ENCODE data around the gene ASCL1. TPM values are rescaled to one million over a fixed set of nuclear protein-coding genes. Genes with fewer than 3 reads are reported as not detected.

ASCL1 gene
- total RNA-seq, 2 donors from 2014 or later, result not detected

DNA sequence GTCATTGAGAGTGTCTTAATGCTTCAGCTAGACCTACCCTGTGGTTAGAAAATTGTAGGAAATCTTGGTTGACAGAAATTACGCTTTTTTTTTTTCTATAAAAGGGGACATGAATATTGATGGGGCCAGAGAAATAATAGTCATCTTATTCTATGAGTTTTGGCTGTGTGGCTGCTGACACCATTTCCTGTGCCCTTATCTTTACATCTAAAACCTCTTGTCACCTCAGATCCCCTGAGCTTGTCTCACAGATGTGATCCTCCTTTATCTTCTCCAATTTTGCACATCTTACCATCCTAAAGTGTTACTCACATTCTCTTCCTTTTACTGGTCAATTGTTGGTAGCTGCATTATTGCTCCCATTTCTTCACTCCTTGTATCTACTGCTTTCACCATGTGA lies 36.1 kb downstream of the ASCL1 start:
- WGBS, 2 donors, result 50 to 62% methylated on average over 1 of the region's 1 CpG

DNA sequence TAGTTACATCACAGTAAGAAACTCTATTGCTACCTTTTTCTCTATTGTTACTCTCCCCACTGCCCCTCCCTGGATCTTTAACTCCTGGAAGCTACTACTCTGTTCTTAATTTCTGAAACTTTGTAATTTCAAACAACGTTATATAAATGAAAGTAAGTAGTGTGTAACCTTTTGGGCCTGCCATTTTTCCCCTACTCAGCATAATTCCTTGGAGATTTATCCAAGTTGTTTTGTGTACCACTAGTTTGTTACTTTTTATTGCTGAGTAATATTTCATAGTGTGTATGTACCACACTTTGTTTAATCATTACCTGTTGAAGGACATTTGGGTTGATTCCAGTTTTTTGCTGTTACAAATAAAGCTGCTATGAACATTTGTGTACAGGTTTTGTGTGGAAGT lies 37.9 kb downstream of the ASCL1 start:
- Histone ChIP-seq H3K4me1 (no peaks in the 10 kb centered on the region), H3K36me3 (replicated peaks in 1 of 2; ENCODE audit: insufficient read depth in 1 of 2, low read depth in 2 of 2) (no peaks in the 10 kb centered on the region), H3K9me3 (peaks cover 0 to 14% (median 0%) of the 10 kb centered on the region in 3 donors), H3K27ac (no peak overlapping the region), H3K4me3 (no peak overlapping the region), H3K27me3 (no peaks in the 10 kb centered on the region)
- ATAC-seq, result no peak
- intact Hi-C loops (cut with DNase I), result no loop called here
- 54 to 59% methylated on average over 1 of the region's 1 CpG for WGBS, 2 donors
- TF ChIP-seq POLR2A (IDR thresholded peaks at IDR 0.05), result no peak
- TF ChIP-seq, protein P1, sequence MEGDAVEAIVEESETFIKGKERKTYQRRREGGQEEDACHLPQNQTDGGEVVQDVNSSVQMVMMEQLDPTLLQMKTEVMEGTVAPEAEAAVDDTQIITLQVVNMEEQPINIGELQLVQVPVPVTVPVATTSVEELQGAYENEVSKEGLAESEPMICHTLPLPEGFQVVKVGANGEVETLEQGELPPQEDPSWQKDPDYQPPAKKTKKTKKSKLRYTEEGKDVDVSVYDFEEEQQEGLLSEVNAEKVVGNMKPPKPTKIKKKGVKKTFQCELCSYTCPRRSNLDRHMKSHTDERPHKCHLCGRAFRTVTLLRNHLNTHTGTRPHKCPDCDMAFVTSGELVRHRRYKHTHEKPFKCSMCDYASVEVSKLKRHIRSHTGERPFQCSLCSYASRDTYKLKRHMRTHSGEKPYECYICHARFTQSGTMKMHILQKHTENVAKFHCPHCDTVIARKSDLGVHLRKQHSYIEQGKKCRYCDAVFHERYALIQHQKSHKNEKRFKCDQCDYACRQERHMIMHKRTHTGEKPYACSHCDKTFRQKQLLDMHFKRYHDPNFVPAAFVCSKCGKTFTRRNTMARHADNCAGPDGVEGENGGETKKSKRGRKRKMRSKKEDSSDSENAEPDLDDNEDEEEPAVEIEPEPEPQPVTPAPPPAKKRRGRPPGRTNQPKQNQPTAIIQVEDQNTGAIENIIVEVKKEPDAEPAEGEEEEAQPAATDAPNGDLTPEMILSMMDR (IDR thresholded peaks at IDR 0.05), result no peak
- DNase-seq, result no peak

More for the DNA sequence above, 36.1 kb downstream of the ASCL1 start:
- DNase-seq (no peak), ATAC-seq (no peak)
- Histone ChIP-seq H3K27ac (no peak overlapping the region), H3K36me3 (replicated peaks in 1 of 2; ENCODE audit: insufficient read depth in 1 of 2, low read depth in 2 of 2) (no peaks in the 10 kb centered on the region), H3K9me3 (peaks cover 0 to 14% (median 0%) of the 10 kb centered on the region in 3 donors), H3K27me3 (no peaks in the 10 kb centered on the region), H3K4me1 (no peaks in the 10 kb centered on the region), H3K4me3 (no peak overlapping the region)
- intact Hi-C loops (cut with DNase I), result no loop called here
- TF ChIP-seq, protein P1 (IDR thresholded peaks at IDR 0.05), result no peak
- TF ChIP-seq POLR2A (IDR thresholded peaks at IDR 0.05), result no peak

Other genes with a start within 250 kb of the ASCL1 start
- 10 to 100 TPM in 1 of 2 donors, 1 to 10 TPM in 1; 7.3 to 39.6 TPM for gene PAH, start 40.4 kb upstream of the ASCL1 start, total RNA-seq